CD4-positive, alpha-beta T cell treated with Interleukin-4 for 4 hours (primary cell): ENCODE results near the gene PDLIM1.
"Not testable (repeated sequence)": the region's sequence is repeated elsewhere in the genome, so short reads cannot be mapped to it uniquely, and the experiment has no call there.

Experiments
- DNase-seq: peaks from one replicate; pipeline ENCODE4 v3.0.0-alpha.2; 2020

The PDLIM1 gene

DNA sequence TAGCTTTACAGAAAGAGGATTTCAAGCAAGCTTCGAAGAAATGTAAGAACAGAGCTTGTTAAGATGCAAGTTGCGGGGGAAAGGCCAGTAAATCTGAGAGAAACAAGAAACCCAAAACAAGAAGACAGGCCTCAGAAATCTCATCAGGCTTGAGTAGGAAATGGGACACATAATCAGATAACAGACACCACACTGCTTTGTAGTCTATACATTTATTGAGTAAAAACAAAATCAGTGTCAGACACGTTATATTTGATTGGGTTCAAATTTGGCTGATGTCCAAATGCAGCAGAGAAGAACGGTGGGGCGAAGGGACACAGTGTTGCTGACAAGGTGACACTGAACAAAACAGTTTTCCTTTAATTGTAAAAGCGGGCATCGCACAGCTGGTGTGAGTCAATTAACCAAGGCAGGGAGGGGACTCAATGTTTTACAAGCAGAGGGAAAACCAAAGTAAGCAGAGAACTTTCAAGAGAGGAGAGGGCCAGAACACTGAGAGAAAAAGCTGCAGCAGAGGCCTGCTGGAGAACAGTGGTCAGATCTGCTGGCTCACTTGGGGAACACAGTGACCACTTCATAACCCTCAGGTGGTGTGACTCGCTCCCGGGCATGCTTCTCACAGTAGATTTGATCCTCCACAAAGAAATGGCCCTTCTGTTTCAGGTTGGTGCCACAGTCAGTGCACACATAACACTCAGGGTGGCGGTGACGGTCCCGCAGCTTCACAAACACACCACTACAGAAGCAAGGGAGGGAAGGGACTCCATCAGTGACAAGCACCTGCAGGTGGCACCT is 53.2 kb downstream of the PDLIM1 start:
- no peak for DNase-seq

DNA sequence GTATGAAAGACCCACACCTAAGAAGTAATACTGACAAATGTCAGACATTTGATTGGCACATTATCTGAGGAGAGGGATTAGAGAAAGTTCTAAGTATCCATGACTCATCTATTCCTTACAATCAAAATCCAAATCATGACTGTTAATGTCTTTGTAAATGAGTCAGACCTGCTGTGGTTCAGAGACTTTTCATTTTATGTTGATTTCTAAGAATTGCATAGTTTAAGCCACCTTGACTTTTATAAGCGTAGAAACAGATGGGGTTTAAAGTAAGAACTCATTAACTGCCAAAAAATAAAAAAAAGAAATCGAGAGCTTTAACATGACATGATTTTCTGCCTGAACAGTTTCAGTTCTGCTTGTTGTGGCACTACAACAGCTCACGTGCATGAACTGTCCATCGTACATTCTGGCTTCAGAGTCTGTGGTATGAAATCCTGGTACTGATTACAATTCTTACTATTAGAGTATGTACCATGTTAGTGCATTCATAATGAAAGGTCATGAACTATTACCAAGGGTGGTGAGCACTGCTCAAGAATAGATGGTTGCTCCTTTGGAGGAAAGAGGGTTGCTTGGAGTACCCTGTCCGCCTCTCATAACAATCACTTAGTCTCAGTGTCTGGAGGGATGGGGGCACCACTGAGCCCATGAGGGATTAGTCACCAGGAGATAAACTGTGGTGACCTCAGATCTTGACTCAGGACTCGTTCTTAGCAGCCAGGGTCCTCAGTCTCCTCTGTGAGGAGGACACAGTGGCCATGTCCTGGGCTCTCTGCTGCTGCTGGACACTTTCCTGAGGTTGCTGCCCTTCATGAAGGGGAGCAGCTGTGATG is 54.5 kb downstream of the PDLIM1 start:
- DNase-seq = no peak

DNA sequence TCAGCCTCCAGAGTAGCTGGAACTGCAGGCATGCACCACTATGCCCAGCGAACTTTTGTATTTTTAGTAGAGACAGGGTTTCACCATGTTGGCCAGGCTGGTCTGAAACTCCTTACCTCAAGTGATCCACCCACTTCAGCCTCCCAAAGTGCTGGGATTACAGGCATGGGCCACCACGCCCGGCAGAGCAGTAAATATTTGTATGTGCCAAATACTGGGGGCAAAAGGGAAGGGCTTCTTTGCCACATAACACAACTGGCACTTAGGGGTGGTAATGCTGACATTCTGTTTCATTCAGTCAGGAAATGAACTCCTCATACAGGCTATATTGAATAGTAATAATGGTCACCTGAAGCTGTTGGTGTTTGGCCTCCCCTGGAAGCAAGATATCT is 55.1 kb downstream of the PDLIM1 start:
- no peak for DNase-seq

DNA sequence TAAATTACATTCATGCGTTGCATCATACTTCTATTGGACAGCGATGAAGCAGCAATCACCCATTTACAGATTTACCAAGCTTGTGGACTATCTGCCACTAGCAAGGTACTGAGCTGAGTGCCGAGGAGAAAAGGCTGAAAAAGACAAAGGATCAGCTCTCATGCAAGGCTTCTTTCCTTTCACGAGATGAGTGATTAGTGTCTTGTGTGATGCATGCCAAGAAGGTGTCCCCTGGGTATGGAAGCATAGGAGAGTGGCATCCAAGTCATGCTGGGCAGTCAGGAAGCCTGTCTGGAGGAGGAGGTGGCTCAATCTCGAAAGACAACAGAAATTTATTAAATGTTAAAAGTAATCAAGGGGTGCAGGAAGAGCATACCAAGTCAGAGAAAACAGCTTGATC is 55.9 kb downstream of the PDLIM1 start:
- DNase-seq = no peak

DNA sequence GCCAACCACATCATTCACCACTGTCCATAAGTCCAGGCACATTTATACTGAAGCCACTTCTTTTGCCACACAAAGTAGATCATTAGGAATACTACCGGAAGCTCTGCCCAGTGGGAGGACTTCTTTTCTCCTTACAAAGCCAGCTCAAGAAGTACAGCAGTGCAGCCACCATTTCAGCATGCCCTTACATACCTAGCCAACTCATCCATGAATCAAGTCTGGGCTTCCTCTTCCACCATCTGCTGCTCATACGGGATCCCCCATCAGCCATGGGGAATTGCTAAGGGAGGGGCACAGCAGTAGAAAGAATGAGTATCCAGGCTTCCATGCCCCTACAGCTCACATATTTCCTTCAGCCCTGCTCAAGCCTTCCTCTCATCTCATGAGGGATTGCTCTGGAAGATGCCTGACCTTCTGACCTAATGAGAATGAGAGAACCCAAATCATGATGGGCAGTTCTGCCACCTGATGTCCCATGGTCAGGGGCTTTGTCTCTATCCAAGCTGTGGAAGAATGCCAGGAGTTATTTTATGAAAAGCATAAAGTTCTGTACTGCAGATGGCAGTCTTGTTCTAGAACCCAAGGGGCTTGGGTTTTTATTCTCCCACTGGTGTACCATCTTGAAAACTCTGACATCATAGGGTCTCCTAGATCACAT is 57.3 kb downstream of the PDLIM1 start:
- DNase-seq = no peak

DNA sequence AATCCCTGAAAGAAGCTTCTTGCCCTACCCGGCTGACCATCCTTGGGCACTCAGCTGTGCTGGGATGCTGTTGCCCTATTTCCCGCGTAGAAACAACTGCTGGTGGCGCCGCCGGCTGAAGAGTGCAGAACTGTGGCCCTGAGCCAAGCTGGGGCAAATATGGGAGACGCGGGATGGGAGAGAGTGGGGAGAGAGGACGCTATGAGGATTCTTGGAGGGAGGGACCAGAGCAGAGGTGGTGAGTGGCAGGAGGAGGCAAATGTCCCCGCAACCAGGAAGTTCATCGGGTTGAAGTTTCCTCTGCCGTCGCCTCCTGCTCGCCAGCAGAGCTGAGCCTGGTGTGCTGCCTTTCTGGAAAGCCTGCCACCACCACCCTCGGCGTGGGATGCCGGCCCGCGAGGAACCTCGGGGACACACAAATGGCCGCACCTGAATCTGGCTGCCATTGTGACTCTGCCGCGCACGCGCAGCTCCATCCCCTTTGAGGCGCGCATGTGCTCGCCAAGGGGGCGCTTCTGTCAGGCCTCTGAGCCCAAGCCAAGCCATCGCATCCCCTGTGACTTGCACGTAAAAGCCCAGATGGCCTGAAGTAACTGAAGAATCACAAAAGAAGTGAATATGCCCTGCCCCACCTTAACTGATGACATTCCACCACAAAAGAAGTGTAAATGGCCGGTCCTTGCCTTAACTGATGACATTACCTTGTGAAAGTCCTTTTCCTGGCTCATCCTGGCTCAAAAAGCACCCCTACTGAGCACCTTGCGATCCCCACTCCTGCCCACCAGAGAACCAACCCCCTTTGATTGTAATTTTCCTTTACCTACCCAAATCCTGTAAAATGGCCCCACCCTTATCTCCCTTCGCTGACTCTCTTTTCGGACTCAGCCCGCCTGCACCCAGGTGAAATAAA is 59.9 kb downstream of the PDLIM1 start:
- DNase-seq = not testable (repeated sequence)

DNA sequence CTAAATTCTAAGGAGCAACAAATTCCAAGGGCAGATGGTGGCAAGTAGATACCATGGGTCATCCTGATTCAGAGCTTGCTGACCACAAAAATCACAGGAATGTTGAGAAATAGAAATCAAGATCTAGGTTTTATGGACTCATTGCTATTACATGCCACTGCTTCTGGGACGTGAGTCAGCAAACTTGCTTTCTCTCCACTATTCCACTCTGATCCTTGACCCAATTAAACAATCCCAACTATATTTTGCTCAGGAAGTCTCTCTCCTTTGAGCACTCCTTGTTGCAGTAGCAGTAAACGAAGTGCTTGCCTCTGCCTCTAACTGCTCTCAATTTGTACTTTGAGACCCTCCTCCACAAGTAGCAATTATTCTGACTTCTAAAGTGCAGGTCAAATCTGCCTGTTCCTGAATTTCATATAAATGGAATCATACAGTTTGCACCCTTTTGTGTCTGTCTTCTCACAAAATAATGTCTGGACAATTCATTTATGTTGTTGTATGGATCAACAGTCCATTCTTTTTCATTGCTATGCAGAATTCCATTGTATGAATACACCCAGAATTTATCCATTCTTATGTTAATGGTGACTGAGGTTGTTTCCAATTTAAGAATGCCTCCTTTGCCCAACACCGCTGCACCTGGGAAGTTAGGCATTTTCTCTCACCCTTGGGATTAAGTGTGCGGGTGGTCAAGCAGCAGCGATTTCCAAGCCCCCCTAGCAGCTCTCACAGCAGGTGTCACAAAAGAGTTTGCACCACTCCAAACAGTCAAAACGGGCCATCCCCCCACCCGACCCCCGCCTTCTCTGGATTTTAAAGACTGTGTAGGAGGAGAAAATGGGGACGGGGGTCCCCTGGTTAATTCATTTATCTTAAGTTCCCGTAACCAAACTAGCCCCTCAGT is 60.8 kb downstream of the PDLIM1 start:
- no peak for DNase-seq

DNA sequence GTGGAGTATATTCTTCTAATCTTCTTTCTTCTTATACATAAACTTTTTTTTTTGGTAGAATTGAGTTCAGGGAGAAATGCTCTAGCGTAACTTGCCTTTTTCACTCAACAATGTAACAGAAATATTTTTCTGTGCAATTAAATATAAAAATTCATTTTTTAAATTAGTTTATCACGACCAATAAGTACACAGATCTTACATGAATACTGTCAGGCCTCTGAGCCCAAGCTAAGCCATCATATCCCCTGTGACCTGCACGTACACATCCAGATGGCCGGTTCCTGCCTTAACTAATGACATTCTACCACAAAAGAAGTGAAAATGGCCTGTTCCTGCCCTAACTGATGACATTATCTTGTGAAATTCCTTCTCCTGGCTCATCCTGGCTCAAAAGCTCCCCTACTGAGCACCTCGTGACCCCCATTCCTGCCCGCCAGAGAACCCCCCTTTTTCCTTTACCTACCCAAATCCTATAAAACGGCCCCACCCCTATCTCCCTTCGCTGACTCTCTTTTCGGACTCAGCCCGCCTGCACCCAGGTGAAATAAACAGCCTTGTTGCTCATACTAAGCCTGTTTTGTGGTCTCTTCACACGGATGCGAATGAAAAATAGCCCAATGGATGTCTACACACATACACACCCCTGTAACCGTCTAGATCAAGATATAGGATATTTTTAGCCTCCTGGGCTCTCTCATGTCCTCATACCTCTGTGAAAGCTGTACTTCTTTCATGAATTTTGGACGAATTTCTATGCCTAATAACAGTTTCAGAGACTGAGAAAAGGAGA is 61.7 kb downstream of the PDLIM1 start:
- not testable (repeated sequence) for DNase-seq

DNA sequence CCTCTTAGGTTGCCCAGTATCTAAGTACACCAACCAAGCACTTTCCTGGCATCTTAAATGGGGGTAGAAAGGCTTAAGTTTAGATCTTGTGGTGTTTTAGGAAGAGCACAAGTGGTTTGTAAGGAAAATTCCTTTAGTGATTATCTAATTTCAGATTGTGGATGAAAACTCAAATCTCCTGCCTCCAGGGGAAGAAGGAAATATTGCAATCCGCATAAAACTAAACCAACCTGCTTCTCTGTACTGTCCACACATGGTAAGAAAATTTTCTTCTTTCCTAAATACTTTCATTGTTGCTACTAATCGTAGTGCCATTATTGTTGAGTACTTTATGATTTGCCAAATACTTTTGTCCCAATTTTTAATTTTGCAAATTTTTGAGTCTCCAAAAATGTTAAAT is 65.7 kb downstream of the PDLIM1 start:
- no peak for DNase-seq

DNA sequence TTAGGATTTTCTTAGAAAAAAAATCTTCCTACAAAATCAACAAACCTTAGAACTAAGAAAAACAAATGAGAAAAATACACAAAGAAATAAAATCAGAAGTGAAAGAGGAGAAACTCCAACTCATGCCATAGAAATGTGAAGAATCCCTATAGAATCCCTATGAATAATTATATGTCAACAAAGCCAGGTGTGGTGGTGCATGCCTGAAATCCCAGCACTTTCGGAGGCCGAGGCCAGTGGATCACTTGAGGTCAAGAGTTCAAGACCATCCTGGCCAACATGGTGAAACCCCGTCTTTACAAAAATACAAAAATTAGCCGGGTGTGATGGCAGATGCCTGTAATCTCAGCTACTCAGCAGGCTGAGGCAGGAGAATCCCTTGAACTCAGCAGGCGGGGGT is 69.7 kb downstream of the PDLIM1 start:
- no peak for DNase-seq

DNA sequence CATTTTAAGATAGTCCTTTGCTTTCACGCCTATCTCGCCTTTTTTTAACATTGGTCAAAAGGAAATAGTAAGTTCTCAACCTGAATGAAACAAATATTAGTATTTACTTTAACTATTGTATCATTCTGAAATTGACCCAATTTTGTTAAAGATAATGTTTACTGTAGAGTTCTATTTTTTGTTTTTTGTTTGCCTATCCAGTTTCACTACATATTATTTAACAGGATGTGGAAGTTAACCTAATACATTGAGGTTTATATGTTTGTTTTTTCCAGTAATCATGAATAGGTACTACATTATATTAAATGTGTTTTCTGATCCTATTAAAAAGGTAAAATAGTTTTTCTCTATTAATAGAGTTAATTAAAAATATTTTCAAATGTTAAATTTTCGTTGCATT is 70.3 kb downstream of the PDLIM1 start:
- DNase-seq = no peak

DNA sequence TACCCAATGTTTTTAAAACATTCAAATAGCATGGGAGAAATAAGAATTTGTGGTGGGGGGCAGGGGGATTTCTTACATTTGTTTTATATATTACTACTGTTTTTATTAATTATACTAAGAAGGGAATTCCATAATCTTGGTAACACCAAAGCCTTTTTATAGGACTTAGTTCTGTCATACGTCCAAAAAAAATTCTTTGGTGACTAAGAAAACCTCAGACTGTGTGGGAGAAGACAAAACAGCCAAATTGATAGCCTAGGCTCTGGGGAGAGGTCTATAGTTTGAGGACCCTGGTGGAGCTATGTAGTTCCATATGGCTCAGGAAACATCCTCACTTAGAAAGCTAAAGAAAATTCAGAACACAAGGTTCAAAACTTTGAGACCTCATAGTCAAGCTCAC is 73.3 kb downstream of the PDLIM1 start:
- DNase-seq = no peak

DNA sequence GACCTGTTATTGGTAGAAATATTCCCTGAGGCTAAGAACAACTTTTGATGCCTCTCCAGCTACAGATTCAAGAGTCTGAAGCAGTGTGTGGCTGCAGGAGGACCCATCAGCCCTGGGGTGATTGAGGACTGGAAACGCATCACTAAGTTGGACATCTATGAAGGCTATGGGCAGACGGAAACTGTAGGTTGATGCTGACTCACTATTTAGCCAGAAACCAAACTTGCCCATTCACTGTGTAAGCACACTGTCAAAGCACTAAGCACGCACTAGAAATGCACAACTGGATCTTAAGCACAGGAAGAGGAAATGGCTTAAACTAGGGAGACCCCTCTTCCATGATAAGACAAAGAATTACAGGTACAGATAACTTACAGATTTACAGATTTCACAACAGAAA is 76.0 kb downstream of the PDLIM1 start:
- DNase-seq = no peak

DNA sequence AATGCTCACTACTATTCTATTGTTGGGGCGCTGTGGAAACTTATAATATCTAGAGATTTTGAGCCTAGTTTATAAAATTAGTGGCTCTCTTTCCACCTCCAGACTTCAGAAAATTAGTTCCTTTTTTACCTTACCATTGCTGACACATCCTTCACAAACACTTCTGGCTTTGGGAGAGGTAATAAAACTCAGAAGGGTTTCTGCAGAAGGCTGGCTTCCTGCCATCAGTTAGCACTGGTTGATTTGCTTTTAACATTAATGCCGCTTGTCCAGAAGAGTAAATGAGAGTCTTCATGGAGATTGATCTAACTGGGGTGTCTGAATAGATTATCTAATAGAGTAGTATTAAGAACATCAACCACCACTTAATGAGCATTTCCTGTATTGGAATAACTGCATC is 76.4 kb downstream of the PDLIM1 start:
- no peak for DNase-seq

DNA sequence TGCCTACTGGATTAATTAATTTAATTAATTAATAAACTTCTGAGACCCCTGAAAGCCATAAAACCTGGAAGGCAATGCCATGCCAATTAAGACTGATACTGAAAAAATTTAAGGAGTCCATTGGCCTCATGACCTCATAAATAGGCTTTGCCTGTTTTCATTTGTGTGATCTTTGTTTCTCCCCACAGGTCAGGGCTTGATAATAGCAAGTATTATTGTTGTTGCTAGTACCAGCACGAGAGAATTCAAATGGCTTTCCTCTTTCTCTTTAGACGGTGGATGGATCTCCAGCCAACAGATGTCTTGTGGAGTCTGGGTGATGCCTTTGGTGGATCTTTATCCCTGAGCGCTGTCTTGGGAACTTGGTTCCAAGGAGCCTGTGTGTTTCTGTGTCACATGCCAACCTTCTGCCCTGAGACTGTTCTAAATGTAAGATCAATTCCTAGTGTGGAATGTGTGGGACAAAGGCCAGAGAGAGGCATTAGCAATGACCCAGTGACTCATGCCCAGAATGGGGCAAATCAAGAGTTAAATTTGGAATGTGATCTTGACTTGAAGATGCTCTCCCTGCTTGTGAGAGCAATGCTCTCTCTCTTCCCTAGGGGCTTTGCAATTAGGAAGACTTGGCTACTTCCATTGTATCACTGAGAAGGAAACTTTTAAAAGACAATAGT is 79.1 kb downstream of the PDLIM1 start:
- DNase-seq = no peak

DNA sequence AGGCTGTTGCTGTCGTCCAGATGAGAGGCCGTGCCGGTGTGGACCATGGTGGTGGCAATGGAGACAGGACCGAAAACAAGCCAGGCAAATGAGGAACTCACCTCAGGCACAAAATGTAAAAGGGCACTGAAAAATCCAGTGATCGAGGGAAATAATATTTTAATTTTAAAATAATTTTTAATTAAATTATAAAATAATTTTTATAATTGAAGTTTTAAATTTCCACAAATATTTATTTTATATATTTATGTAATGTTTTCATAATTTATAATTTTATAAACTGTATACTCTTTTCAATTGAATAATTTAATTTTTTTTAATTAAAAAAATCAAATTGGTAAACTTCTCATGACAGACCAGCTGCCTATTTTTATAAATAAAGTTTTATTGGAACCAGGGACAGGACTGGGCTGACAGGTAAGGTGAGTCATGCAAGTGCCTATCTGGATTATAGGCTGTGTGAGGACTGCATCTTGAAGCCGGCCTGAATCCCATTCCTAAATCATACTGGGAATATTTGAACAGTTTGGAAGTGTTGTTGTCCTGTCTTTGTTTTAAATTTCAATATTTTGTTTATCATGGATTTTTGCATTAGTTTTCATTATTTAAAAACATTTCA is 81.2 kb downstream of the PDLIM1 start:
- DNase-seq = no peak

DNA sequence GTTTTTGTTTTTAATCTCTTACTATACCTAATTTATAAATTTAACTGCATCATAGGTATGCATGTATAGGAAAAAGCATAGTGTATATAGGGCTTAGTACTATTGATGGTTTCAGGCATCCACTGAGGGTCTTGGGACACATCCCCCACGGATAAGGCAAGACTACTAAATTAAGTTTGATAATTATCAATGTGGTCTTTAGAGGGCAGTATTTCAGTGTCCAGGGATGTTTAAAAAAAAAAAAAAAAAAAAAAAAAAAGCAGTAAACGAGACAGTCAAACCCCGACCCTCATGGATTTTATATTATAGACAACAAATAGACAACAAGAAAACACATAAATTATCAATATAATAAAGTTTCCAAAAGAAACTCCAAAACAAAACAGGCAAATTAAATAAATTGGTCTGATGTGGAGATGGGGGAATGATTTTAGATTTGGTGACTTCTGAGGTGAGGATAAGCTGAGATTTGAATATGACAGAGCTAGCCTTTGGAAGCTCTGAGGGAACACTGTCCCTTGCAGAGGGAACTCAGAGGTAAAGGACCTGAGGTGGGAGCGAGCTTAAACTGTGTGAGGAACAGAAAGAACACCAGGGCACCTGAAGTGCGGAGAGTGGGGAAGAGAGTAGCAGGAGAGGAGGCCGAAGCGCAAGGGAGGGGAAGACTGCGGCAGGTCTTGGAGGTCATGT is 82.0 kb downstream of the PDLIM1 start:
- DNase-seq = no peak

DNA sequence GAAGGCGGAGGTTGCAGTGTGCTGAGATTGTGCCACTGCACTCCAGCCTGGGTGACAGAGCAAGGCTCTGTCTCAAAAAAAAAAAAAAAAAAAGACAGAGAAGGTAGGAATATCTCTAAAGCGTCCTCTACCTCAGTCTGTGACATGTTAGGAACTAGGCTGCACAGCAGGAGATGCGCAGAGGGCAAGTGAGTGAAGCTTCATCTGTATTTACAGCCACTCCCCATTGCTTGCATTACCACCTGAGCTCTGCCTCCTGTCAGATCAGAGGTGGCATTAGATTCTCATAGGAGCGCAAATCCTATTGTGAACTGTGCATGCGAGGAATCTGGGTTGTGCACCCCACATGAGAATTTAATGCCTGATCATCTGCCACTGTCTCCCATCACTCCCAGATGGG is 87.9 kb downstream of the PDLIM1 start:
- not testable (repeated sequence) for DNase-seq

DNA sequence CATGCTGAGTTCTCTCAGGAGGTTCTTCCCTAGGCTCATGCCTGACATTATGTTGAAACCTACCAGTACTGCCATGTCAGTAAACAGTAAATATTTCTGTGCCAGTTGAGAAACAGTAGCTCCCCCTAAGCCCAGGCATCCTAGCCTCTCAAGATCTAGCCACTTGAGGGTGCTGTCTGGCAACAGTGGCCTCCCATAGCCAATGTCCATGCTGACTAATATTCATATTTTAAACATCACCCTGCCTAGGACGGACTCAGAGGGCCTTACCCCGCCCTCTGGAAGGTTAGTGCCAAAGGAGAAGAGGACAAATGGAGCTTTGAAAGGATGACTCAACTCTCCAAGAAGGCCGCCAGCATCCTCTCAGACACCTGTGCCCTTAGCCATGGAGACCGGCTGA is 89.1 kb downstream of the PDLIM1 start:
- no peak for DNase-seq
